Muscle of back (tissue), 13 donors: ENCODE measurements around the gene CT83. TPM values are rescaled to one million over a fixed set of nuclear protein-coding genes. Genes with fewer than 3 reads are reported as not detected.
A peak's percentile ranks its signal among the peaks of the same experiment; 100 is the strongest.

Experiments
- DNase-seq, 3 donors: peaks; one replicate each; pipeline versions ENCODE4 v3.0.0 to v3.0.0-alpha.2; 2013
- long read RNA-seq, 9 donors: transcript quantifications; one replicate each; lab custom pipeline, GENCODE V29; 2026
- polyA plus RNA-seq, 10 donors: library from polyadenylated mRNA; unstranded; fragments of 120-200 nt; gene quantifications; one replicate each; pipeline ENCODE4 v1.2.1, GENCODE V29; 2013; ENCODE audit not compliant: insufficient read length in 10 of 10

The CT83 gene, protein sequence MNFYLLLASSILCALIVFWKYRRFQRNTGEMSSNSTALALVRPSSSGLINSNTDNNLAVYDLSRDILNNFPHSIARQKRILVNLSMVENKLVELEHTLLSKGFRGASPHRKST
- not detected for polyA plus RNA-seq
- long read RNA-seq, donor 1 = 0 reads
- long read RNA-seq, donor 2 = 0 reads
- long read RNA-seq, donor 3 = 0 reads
- long read RNA-seq, donor 4 = 0 reads
- long read RNA-seq, donor 5 = 0 reads
- long read RNA-seq, donor 6 = 0 reads
- long read RNA-seq, donor 7 = 0 reads
- long read RNA-seq, donor 8 = 0 reads
- long read RNA-seq, donor 9 = 0 reads

DNA sequence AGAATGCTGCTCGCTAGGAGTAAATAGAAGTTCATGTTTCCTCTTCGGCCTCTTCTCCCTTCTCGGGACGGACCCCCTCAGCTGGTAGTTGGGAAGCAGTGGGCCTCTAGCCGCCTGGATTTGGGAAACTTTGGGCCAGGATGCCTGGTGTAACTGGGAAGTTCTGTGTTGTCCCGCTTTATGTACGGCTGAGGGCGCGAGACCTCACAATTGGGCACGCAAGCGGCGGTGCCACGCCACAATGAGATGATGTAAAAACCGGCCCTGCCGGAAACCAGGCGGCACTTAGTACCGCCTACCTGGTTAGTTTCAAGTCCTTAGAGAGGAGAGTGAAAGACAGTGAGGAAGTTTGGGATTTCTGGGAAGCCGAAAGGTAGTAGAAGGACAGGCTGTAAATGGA, at the start of gene CT83:
CT83 (minus strand) TSS at position 155 of the 400 bp plus-strand sequence; CDS start at position 35, 120 bp downstream.
- no peak for DNase-seq

DNA sequence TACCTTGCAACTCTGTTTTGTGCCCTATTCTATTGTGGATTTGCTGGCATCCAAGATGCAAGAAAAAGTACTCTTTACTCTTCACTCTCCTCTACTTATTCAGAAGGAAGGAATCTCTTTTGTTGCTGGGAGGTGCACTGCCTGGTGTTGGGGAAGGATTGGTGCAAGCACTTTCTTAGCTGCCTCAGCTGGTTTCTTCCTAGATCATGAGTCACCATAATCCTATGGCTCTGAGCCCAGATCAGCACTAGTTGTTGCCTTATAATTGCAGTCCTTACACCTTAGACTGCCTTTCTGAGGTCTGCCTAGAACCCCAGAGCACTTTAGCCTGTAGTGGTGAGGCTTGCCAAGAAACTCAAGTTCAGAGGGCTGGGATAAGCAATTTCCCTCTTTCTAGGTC, 37.0 kb upstream of the CT83 start:
- DNase-seq = no peak

DNA sequence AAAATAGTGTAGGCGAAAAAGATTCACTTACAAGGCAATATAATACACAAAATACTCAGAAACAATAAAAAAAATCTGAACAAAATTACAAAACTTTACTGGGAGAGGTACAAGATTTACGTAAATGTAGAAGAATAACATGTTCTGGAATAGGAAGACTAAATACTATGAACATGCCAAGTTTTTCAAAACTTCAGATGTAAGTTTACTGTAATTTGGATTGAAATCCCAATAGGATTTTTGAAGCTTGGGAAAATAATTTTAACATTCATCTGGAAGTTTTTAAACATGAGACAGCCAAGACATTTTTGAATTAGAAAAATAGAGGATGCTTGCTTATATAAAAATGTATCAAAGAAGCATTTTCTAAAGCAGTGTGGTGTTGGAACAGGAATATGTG, 30.5 kb upstream of the CT83 start:
- peak; percentile 44 to 68 (median 44) for DNase-seq

DNA sequence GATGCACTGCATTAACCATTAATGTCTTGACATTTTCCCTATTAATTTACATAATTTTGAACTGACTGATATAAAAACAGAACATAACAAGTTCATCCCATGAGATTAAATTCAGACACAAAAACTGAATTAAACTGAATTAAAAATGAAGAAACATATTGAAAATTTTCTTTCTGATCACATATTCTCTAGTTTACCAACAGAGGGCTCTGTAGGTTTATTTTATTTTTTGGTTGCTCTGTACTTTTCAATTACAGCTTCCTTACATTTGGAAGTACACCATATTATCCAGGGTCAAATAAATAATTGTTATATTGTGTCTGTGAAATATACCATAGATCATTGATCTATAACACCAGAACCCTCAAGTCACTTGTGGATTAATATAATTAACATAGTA, 27.3 kb upstream of the CT83 start:
- DNase-seq = no peak

DNA sequence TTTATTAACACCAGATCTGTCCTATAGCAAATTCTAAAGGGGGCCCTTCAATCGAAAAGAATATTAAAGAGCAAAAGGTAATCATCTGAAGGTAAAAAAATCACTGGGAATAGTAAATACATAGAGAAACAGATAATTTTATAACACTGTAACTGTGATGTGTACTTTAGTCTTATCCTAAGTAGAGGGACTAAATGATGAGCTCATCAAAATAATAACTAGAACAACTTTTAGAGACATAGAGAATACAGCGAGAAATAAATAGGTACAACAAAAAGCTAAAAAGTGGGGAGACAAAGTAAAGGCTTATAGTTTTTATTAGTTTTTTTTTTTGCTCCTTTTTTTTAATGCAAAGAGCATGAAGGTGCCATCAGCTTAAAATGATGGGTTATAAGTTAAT, 17.3 kb upstream of the CT83 start:
- DNase-seq = no peak

DNA sequence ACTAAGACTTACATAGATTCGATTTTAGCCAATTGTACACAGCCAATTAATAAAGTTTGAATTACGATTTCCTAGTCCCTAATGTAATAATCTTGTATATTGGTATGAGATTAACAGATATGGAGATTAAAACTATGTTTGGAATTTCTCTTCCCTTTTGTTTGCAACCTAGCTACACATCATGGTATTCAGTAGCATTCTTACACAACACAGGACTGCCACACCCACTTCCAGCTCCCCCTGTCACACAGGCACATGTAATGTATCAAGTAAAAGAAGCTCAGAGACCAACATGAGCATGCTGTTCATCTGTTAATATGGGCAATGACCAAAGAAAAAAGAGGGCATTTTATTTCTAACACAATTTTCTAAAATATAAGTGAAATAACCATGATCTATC, 13.6 kb downstream of the CT83 start:
- DNase-seq = no peak

DNA sequence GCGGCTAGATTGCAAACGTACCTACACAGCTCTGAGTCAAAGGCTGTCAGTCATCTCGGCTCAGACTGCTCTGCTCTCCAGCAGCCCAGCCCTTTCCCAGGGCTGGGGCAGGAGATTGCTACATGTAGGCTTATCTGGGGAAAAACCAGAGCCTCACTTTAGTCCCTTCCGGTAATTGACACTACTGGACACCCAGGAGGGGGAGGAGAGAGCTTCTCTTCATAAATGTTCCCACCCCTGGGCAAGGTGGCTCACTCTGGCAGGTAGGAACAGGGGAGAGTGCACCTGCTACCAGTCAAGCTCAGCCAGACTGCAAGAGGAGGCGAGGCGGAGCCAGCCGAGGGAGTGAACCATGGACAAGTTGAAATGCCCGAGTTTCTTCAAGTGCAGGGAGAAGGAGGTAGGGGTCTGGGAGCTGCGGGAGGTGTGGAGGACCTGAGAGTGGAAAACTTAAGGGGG, 26.4 kb downstream of the CT83 start, which contains the start of gene SLC6A14:
SLC6A14 (plus strand) TSS at position 249 of the 459 bp plus-strand sequence; CDS start at position 353, 104 bp downstream.
- DNase-seq = no peak

DNA sequence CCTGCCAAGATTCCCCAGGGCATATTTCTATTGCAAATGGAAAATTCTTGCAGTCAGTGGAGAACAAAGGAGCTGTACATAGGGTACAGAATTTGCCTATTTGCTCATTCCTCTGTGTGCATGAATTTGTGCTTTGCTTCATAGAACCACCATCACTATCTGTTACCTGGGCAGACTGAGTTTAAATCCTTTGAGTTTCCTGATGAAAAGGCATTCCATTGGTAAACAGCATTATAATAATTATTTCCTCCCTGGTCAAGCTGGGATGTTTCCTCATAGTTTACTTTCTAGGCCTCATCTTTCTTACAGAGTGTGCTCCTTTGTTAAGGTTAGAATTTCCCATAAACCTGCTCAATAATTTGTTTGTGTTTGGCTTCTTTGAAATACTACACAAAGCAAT, 27.2 kb downstream of the CT83 start:
- DNase-seq = no peak

DNA sequence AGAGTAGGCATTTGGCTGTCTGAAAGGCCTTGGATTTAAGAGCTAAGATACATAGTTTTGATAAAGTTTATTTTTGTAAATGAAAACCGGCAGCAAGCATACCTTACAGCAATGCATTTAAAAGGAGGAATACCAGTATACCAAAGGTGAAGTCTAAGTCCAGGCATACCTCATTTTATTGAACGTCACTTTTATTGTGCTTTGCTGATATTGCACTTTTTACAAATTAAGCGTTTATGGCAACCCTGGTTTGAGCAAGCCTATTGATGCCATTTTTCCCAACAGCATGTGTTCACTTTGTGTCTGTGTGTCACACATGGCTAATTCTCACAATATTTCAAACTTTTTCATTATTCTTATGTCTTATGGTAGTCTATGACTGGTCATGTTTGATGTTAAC, 34.8 kb downstream of the CT83 start:
- DNase-seq = no peak

DNA sequence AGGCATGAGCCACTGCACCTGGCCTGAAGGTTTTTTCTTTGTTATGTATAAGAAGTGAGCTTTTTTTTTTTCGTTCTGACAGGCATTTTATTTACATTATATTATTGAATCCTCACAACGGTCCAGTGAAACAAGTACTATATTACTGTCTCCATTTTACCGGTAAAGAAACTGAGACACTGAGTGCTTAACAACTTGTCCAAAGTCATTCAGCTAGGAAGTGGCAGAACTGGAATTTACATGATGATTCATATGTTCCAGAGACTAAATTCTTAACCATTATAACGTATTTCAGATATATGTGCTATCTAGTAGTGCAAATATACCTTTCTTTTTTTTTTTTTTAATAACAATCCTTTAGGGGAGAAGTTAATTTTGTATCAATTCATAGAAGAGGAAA, 44.8 kb downstream of the CT83 start:
- no peak for DNase-seq

DNA sequence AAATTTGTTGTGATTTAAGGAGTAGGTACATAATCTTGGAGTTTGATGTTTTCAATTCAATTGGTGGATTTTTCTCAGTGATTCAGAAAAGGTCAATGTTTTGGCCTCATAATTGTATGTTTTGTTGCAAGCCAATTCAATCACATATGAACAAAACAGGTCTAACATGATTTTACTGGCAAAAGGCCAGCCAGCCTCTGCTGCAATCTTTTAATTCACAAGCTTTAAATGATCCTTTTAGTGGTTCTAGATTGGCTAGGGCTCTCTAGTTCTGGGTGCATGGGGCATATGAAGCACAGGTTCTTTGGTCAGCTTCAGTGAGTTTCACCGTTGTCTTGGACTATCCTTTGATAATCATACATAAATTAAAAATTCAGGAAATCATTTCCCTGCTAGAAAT, 45.6 kb downstream of the CT83 start:
- no peak for DNase-seq

DNA sequence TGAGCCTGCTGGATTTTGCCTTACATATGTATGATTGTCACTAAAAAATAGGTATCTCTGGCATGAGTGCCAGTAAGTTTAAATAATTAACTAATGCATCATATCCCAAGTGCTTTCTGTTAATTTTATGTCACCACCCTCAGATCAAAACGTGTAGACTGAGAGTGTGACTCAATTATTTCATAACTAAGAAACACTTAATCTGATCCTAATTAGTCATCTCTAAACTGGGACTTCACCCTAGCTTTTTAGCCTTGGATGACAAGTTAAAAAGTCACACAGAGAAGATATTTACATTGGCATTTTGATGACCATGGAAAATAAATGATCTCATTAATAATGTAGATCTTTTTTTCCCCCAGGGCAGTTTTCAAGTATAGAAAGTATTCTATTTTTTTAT, 49.5 kb downstream of the CT83 start:
- no peak for DNase-seq

Other genes with a start within 250 kb of the CT83 start
- gene SLC6A14, start 26.4 kb downstream of the CT83 start, polyA plus RNA-seq = under 1 TPM in 2 of 10 donors, not detected in 8; 0.04 to 0.53 TPM